GM18868 (cell line): ENCODE results near the gene SMAD7.
A peak's percentile ranks its signal among the peaks of the same experiment; 100 is the strongest.

Experiments
- ATAC-seq: cut with Tn5 transposase; IDR thresholded peaks from one replicate; pipeline ENCODE4 v1.9.1; 2021; ENCODE audit warnings: mild to moderate bottlenecking, moderate library complexity; ENCODE audit not compliant: unreplicated experiment

The SMAD7 gene

GRCh38 chr18:48986851-48987761, 36.3 kb upstream of the SMAD7 start:
- no peak for ATAC-seq

GRCh38 chr18:48985161-48985560, 34.4 kb upstream of the SMAD7 start:
- no peak for ATAC-seq

GRCh38 chr18:48983793-48984437, 33.1 kb upstream of the SMAD7 start:
- ATAC-seq: no peak

DNA sequence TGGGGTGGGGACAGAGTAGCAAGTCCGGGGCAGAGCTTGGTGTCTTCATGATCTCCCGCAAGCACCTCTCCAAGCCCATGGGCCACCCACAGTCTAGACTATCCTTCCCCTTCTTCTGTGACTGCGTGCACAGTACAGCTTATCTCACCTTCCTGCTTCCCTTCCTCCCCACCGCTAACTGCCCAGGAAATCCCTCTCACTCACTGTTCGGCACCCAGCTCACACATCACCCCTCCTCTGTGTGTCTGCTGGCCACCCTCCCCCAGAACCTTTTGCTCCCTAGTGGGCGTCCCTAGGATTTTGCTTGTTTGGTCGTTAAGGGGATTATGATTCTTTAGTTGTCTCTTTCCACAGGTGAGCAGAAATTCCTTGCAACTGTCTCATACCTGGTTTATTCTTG, 31.5 kb upstream of the SMAD7 start:
- no peak for ATAC-seq

DNA sequence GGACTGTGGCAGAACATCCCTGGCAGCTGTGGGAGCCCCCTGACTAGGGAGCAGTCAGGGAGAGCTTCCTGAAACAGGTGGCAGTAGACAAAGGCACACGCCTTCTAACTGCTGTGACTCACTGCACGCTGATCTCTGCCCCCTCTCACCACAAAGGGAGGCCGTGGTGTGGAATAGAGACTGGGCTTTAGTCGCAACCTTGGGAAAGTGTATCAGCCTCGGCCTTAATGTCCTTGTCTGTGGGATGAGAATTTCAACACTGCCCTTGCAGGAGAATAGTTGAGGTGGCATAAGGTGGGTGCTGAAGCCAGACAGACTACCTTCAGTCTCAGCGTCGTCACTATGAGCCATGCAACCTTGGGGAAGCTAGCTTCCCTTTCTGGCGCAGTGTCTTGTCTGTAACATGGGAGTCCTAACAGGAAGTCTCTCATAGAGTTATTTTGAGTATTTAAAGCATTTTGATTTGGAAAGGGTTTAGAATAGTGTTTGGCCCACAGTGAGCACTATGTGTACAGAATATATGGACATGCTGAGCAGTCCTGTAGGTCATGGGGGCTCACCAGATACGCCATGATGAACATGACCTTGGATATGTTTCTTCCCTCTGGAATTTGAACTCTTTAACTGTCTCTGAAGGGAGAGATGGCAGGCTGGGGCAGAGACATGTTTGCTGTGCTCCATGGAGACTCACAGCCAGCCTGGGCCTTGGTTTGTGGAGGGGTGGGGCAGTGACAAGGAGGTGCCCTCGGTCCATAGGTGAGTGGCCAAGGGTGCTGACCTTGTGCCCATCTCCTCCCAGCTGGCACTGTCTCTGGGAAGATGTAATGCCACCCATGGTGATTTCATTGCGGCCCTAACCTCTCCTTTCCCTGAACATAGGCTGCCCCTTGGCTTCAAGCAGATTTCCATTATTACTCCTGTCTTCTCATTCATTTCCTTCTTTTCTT, 29.5 kb upstream of the SMAD7 start:
- no peak for ATAC-seq

GRCh38 chr18:48977914-48978313, 27.1 kb upstream of the SMAD7 start:
- ATAC-seq: no peak

DNA sequence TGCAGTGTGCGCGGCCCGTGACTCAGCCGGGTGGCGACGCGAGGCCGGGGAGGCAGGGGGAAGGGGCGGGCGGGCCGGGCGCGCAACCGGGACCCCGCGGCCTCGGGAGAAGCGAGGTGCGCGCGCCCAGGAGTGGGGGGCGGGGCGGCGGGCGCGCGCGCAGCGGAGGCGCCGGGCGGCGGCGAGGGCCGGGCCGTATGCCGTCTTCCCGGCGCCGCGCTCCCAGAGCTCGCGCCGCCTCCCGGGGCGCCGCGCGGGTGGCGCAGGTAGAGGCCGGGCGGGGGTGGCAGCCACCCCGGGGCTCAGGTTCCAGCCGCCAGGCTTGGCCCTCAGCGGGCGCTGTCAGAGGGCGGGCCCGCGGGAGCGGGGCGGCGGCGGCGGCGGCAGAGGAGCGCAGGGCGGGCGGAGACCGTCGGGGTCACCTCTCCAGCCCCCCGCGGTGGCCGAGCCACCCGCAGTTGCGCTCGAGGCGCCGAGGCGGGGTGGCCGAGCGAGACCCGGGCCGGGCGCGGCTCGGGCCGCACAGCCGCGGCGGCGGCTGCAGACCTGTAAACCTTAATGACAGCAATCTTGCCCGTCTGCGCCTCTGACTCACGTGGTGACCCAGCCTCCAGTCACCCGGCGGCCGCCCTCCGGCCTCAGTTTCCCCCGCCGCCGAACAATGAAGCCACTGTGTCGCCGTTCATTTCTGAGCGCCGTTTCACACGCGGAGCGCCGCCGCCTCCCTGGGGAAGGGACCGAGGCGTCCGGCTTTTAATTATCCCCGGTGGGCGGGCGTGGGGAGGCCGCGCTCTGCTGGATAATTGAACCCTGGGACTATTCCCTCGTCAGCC, 25.3 kb upstream of the SMAD7 start:
- peak; percentile 71 for ATAC-seq

GRCh38 chr18:48975120-48975816, 24.5 kb upstream of the SMAD7 start:
- ATAC-seq: peak; percentile 20

DNA sequence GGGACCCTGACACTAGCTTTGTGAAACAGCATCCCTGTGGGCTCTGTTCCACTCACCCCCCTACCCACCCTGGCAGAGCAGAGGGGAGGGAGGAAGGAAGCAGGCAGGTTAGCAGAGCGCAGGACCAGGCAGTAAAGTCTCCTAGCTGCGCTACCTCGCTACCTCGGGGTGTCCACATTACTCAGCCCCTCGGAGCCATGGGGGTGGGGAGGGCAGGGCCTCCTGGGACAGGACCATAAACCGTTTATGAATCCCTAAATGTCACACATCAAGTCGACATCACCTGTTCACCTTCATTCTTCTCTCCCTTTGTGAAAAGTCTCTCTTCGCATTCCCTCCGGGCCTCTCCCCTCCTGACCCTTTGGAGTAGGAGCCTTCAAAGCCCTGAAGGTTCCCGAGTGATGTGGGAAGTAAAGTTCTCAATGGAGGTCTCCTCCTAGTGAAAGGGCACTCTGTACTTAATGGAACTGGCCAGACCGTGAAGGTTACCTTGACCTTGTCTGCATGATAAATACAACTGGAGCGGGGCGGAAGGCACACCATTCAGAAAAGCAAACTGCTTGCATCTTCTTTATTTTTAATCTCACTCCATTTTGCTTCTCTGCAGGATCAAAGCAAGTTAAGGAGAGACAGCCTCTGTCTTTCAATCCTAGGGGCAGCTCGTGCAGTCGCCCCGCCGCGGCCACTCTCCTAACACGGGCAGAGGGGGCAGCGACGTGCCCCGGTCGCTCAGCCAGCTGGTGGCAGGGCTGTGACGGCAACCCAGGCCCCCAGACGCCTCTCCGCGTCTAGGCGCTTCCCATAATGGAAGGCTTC, 23.7 kb upstream of the SMAD7 start:
- ATAC-seq: no peak

DNA sequence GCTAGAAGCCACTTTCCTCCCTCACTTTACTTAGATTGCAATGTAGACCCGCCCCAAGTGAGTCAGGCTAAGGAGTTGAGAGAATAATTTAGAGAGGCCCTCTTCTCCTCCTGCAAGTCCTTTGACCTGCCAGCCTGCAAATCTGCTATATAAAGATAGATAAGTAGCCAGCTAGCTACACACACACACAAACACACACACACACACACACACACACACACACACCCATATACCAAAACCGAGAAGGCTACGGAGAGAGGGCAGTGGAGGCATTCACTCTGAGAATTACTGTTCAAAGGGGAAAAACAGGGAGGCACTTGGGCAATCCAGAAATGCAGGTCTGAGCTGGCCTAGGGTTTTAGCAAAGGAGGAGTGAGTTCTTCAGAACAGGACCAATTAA, 23.0 kb upstream of the SMAD7 start:
- ATAC-seq: no peak

- ATAC-seq: no peak
Measured at GRCh38 chr18:48968412-48969215, 17.8 kb upstream of the SMAD7 start.

DNA sequence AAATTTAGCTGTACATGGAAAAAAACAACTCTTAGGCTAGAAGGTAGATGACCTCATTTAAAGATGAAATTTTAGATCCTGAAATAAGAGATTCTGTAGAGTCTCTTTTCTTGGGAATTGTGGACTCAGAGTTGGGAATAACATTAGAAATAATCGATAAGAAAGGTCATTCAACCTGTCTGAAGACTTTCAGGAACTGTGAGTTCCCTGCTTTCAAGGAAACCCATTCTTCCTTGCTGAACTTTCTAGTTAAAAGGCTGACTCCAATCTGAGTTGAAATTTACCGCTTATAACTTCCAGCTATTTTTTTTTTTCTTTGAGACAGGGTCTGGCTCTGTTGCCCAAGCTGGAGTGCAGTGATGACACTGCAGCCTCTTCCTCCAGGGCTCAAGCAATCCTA, 16.8 kb upstream of the SMAD7 start:
- ATAC-seq: no peak

- ATAC-seq: no peak
Measured at GRCh38 chr18:48966523-48966922, 15.8 kb upstream of the SMAD7 start.

GRCh38 chr18:48963586-48964470, 13.1 kb upstream of the SMAD7 start:
- no peak for ATAC-seq

- no peak for ATAC-seq
Measured at GRCh38 chr18:48962994-48963561, 12.3 kb upstream of the SMAD7 start.

DNA sequence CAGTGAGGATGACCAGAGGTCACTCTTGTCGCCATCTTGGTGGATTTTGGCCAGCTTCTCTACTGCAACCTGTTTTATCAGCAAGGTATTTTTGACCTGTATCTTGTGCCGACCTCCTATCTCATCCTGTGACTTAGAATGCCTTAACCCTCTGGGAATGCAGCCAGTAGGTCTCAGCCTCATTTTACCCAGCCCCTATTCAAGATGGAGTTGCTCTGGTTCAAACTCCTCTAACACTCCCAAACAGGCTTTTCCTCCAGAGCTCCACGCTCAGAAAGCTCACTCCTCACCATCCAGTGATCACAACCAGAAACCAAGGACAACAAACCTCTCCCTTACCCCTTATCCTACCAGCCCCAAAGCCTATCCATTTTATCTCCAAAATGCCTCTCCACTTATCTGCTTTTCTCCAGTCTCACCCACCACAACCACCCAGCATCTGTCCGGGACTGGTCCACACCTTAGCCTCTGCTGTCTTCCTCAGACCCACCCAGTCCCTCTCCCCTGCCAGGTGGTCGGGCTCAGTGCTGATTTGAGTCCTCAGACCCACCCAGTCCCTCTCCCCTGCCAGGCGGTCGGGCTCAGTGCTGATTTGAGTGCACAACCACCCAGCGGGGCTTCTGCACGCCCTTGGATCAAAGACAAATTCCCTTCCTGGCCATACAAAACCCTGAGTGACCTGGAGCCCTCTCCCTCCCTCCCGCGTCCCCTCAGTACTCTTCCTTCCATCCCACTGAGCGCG, 11.7 kb upstream of the SMAD7 start:
- ATAC-seq: no peak
